HEK293T (cell line): Measurements from ENCODE around the gene IKBKE.

Experiments
- FOXA1 ChIP-seq: fragments of 450-650 bp; IDR thresholded peaks from 2 replicates; pipeline ENCODE4 v1.6.1; 2016; ENCODE audit warnings: mild to moderate bottlenecking
- TF ChIP-seq, protein P1 (sequence below): fragments of 450-650 bp; IDR thresholded peaks from 2 replicates; pipeline ENCODE4 v1.6.1; 2016

DNA sequence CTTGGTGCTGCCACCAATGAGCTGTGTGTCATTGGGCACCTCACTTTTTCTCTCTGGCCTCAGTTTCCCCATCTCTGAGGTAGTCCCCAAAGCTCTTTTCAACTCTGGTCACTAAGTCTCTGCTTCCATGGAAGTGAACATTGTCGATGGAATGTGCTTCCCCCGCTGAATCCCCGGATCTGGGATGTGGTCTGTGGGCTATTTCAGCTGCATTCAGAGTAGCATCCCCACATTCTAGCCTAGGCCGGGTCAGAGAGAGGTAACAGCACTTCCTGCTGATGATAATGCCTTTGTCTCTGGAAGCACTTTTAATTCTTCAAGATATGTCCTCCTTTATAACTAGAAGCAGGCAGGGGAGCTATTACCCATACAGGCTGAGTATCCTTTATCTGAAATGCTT lies 66.9 kb downstream of the IKBKE start:
- no peak for TF ChIP-seq FOXA1
- TF ChIP-seq, protein P1, sequence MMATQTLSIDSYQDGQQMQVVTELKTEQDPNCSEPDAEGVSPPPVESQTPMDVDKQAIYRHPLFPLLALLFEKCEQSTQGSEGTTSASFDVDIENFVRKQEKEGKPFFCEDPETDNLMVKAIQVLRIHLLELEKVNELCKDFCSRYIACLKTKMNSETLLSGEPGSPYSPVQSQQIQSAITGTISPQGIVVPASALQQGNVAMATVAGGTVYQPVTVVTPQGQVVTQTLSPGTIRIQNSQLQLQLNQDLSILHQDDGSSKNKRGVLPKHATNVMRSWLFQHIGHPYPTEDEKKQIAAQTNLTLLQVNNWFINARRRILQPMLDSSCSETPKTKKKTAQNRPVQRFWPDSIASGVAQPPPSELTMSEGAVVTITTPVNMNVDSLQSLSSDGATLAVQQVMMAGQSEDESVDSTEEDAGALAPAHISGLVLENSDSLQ, result no peak
